Measurements from ENCODE around the gene TRAF3.
"Not testable (repeated sequence)": the region's sequence is repeated elsewhere in the genome, so short reads cannot be mapped to it uniquely, and the experiment has no call there.

TRAF3 gene

GRCh38 chr14:102926104-102926503 lies 148.9 kb downstream of the TRAF3 start:
- Histone ChIP-seq H3K4me1 (ENCODE audit: insufficient read depth, insufficient read length) (peaks cover 10% of the 10 kb centered on the region), H3K27me3 (ENCODE audit: insufficient read depth, insufficient read length) (peaks cover 34% of the 10 kb centered on the region), H3K9me3 (ENCODE audit: insufficient read depth, low read length) (no peaks in the 10 kb centered on the region), H3K36me3 (ENCODE audit: insufficient read depth, insufficient read length, low read length) (peaks cover 2% of the 10 kb centered on the region), H3K9ac (ENCODE audit: insufficient read length, low read depth) (no peak overlapping the region), H3K4me3 (ENCODE audit: insufficient read length, low read depth) (no peak overlapping the region)
- no peak for DNase-seq (ENCODE audit: low read depth, low spot score)
- no peak for TF ChIP-seq SUZ12 (IDR thresholded peaks at IDR 0.05; ENCODE audit: extremely low read depth, insufficient read depth, insufficient read length)

- H3K9ac ChIP-seq (ENCODE audit: insufficient read length, low read depth); H3K4me3 ChIP-seq (ENCODE audit: insufficient read length, low read depth); H3K36me3 ChIP-seq (ENCODE audit: insufficient read depth, insufficient read length, low read length); H3K9me3 ChIP-seq (ENCODE audit: insufficient read depth, low read length); DNase-seq (ENCODE audit: low read depth, low spot score): not testable (repeated sequence)
- H3K27me3 ChIP-seq (ENCODE audit: insufficient read depth, insufficient read length), result peaks cover 34% of the 10 kb centered on the region
- peaks cover 10% of the 10 kb centered on the region for H3K4me1 ChIP-seq (ENCODE audit: insufficient read depth, insufficient read length)
These were observed 149.6 kb downstream of the TRAF3 start for GRCh38 chr14:102926840-102927239.

GRCh38 chr14:102927346-102927877 lies 150.2 kb downstream of the TRAF3 start:
- peaks cover 34% of the 10 kb centered on the region for H3K27me3 ChIP-seq (ENCODE audit: insufficient read depth, insufficient read length)
- DNase-seq (ENCODE audit: low read depth, low spot score), result no peak
- peaks cover 10% of the 10 kb centered on the region for H3K4me1 ChIP-seq (ENCODE audit: insufficient read depth, insufficient read length)
- H3K4me3 ChIP-seq (ENCODE audit: insufficient read length, low read depth), result peak overlapping the region; percentile 58
- H3K9ac ChIP-seq (ENCODE audit: insufficient read length, low read depth), result peak overlapping the region; percentile 83
- TF ChIP-seq YY1 (IDR thresholded peaks at IDR 0.05; ENCODE audit: insufficient read depth, insufficient read length) (no peak), ZNF274 (IDR thresholded peaks at IDR 0.05; ENCODE audit: low read depth, low read length) (no peak), SUZ12 (IDR thresholded peaks at IDR 0.05; ENCODE audit: extremely low read depth, insufficient read depth, insufficient read length) (no peak)
- H3K9me3 ChIP-seq (ENCODE audit: insufficient read depth, low read length), result no peaks in the 10 kb centered on the region
- peaks cover 11% of the 10 kb centered on the region for H3K36me3 ChIP-seq (ENCODE audit: insufficient read depth, insufficient read length, low read length)

GRCh38 chr14:102927878-102928411 lies 150.7 kb downstream of the TRAF3 start:
- peaks cover 34% of the 10 kb centered on the region for H3K27me3 ChIP-seq (ENCODE audit: insufficient read depth, insufficient read length)
- TF ChIP-seq YY1 (IDR thresholded peaks at IDR 0.05; ENCODE audit: insufficient read depth, insufficient read length) (no peak), ZNF274 (IDR thresholded peaks at IDR 0.05; ENCODE audit: low read depth, low read length) (no peak), SUZ12 (IDR thresholded peaks at IDR 0.05; ENCODE audit: extremely low read depth, insufficient read depth, insufficient read length) (no peak)
- no peaks in the 10 kb centered on the region for H3K9me3 ChIP-seq (ENCODE audit: insufficient read depth, low read length)
- peaks cover 14% of the 10 kb centered on the region for H3K36me3 ChIP-seq (ENCODE audit: insufficient read depth, insufficient read length, low read length)
- peaks cover 10% of the 10 kb centered on the region for H3K4me1 ChIP-seq (ENCODE audit: insufficient read depth, insufficient read length)
- peak overlapping the region; percentile 83 for H3K9ac ChIP-seq (ENCODE audit: insufficient read length, low read depth)
- peak overlapping the region; percentile 58 for H3K4me3 ChIP-seq (ENCODE audit: insufficient read length, low read depth)
- DNase-seq (ENCODE audit: low read depth, low spot score), result no peak

- peak overlapping the region; percentile 58 for H3K4me3 ChIP-seq (ENCODE audit: insufficient read length, low read depth)
- peaks cover 21% of the 10 kb centered on the region for H3K36me3 ChIP-seq (ENCODE audit: insufficient read depth, insufficient read length, low read length)
- peaks cover 34% of the 10 kb centered on the region for H3K27me3 ChIP-seq (ENCODE audit: insufficient read depth, insufficient read length)
- no peaks in the 10 kb centered on the region for H3K9me3 ChIP-seq (ENCODE audit: insufficient read depth, low read length)
- no peak for TF ChIP-seq YY1 (IDR thresholded peaks at IDR 0.05; ENCODE audit: insufficient read depth, insufficient read length)
- no peak for TF ChIP-seq ZNF274 (IDR thresholded peaks at IDR 0.05; ENCODE audit: low read depth, low read length)
- peaks cover 10% of the 10 kb centered on the region for H3K4me1 ChIP-seq (ENCODE audit: insufficient read depth, insufficient read length)
- H3K9ac ChIP-seq (ENCODE audit: insufficient read length, low read depth), result peak overlapping the region; percentile 83
- DNase-seq (ENCODE audit: low read depth, low spot score), result peak; percentile 38
These were observed 151.4 kb downstream of the TRAF3 start for GRCh38 chr14:102928412-102929240.

GRCh38 chr14:102929241-102930137 lies 152.2 kb downstream of the TRAF3 start:
- DNase-seq (ENCODE audit: low read depth, low spot score), result no peak
- Histone ChIP-seq H3K27me3 (ENCODE audit: insufficient read depth, insufficient read length) (peaks cover 34% of the 10 kb centered on the region), H3K4me3 (ENCODE audit: insufficient read length, low read depth) (peak overlapping the region; percentile 58), H3K36me3 (ENCODE audit: insufficient read depth, insufficient read length, low read length) (peaks cover 25% of the 10 kb centered on the region), H3K9ac (ENCODE audit: insufficient read length, low read depth) (peak overlapping the region; percentile 67), H3K9me3 (ENCODE audit: insufficient read depth, low read length) (no peaks in the 10 kb centered on the region), H3K4me1 (ENCODE audit: insufficient read depth, insufficient read length) (peaks cover 4% of the 10 kb centered on the region)
- no peak for TF ChIP-seq YY1 (IDR thresholded peaks at IDR 0.05; ENCODE audit: insufficient read depth, insufficient read length)
- no peak for TF ChIP-seq ZNF274 (IDR thresholded peaks at IDR 0.05; ENCODE audit: low read depth, low read length)
- peak; percentile 36 for TF ChIP-seq SUZ12 (IDR thresholded peaks at IDR 0.05; ENCODE audit: extremely low read depth, insufficient read depth, insufficient read length)

Data from NT2/D1 (cell line).